ENCODE data around the gene RIPOR2.
"Not testable (repeated sequence)": the region's sequence is repeated elsewhere in the genome, so short reads cannot be mapped to it uniquely, and the experiment has no call there.

RIPOR2 gene

DNA sequence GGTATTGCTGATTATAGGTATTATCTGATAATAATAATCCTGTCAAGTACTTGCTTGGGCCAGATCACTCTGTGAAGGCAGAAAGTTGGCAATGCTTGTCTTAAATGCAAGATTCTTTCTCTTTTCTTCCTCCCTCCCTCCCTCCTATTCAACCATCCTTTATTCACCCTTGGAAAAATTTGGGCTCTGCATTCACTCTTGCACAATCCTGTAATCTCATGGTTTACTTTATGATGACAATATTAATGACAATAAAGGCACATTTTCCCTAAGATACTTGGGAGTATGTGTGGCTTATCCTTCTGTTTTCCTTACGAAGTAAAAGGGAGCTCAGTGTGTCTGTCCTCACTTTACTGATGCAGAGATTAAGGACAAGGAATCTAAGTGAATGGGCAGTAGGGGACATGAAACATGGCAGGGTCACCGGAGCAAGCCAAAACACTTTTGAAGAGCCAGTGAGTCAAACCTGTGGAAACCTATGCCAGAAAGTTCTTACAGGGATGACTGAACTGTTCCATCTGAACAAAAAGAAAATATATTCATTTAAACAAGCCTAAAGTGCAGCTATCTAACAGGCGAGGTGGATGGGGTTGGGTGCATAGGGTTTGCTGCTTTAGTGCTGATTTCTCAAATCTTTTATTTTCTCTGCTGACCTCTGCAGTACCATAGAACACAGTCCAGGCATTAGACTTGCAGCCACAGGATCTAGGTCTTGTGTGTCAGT lies 14.6 kb upstream of the RIPOR2 start:
- DNase-seq, result no peak

DNA sequence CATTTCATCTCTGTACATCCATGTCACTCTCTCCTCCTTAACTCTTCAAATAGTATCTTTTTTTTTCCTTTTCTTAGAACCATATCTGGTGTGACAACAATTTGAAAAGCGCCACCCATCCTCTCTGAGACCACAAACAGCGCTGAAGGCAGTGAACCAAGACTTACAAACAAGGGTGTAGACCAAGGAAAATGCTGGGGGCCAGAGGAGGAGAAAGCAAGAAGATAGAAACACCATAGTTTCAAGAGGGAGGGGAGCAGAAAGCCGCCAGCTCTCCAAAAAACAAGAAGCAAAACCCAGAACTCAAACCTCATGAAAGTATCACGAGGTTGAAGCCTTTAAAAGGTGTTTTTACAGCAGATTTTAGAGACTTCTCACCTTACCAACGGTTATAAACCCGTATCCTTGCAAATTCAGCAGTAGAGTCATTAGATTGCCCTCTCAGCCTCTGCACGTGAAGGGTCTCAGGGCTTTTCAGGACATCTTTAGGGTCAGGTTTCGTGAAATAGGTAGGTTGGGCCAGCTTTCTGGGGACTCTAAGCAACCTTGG lies 13.3 kb upstream of the RIPOR2 start:
- DNase-seq, result peak; percentile 73

- DNase-seq, result not testable (repeated sequence)
These were observed 12.5 kb upstream of the RIPOR2 start for GRCh38 chr6:24948261-24948660.

DNA sequence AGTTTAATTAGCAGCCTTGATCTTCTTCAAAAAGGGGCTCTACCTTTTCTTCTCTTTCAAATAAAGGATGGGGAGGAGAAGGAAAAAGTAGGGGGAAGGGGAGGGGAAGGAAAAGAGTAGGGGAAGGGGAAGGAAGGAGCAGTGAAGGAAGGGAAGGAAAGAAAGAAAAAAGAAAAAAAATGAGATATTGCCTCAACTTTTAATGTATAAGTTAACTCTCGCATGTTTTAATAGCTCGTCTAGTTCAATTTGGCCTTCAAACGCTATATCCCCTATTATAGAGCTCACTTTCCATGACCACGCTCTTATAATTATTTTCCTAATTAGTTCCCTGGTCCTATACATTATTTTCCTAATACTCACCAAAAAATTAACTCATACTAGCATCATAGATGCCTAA lies 11.9 kb upstream of the RIPOR2 start:
- DNase-seq, result no peak

DNA sequence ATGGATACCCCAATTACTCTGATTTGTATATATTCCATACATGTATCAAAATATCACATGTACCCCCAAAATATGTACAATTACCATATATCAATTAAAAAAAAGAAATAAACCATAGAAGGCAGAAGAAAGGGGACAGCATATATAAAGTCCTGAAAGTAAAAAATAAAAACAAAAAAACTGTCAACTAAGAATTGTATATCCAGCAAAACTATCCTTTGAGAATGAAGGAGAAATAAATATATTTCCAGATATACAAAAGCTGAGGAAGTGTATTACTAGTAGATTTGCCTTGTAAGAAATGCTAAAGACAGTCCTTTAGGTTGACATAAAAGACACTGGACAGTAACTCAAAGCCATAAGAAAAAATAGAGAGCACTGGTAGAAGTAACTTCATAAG lies 9.3 kb upstream of the RIPOR2 start:
- no peak for DNase-seq

DNA sequence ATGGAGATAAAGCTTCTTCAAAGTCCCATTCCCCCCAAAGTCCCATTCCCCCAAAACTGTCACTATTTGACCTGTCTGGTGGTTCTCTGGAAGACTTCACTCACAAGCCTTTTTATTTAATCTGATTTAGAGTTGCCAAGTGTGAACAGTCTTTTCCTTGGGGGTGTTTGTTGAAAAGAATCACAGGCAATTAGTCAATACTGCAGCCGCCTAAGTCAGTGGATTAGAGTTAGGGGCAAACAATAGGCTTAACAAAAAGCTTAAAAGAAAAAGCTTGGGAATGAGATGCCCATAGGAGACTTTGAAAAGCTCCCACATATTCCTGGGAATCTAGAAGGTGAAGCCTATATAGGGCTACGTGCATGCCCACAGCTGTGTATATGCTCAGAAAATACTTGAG lies 8.0 kb upstream of the RIPOR2 start:
- DNase-seq, result no peak

DNA sequence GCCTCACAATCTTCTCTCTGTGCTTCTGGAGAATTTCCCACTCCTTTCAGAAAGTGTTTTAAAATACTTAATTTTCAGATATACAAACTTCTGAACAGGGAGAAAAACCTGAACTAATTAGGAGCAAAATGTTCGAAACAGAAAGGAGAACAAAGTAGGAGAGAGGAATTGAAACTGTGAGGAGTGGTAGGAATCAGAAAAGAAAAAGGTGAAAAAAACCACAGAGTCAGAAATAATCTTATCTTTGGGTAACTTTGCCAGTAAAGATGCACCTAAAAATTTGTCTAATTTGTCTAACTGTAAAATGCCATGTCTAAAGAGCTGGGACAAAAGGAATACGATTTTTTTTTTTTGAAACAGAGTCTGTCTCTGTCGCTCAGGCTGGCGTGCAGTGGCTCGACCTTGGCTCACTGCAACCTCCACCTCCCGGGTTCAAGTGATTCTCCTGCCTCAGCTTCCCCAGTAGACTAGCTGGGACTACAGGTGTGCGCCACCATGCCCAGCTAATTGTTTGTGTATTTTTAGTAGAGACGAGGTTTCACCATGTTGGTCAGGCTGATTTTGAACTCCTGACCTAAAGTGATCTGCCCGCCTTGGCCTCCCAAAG lies 4.7 kb upstream of the RIPOR2 start:
- no peak for DNase-seq

GRCh38 chr6:24936641-24937317 lies 1.0 kb upstream of the RIPOR2 start:
- peak; percentile 77 for DNase-seq

DNA sequence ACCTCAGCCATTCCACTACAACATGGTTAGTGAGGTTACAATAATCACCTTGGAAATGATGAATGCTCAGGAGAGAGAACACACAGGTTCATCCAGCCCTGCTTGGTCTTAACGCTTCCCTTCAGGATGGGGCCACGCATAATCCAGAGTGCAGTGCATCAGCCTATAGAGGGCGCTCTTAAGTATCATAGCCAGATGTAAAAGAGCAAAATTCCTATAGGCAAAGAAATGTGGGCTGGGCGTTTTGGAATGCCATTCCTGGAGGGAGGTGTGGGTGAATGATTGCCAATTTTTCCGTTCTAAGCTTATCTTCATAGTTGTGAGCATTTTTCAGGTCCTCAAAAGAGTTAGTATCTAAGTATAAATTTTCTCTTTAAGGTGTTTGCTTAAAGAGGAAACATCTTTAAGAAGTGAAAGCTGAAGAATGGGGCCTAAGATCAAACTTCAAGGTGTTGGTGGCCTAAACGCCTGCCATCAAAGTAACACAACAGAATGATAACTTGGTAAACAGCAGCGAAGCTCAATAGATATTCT lies 1.8 kb downstream of the RIPOR2 start:
- peak; percentile 75 for DNase-seq

DNA sequence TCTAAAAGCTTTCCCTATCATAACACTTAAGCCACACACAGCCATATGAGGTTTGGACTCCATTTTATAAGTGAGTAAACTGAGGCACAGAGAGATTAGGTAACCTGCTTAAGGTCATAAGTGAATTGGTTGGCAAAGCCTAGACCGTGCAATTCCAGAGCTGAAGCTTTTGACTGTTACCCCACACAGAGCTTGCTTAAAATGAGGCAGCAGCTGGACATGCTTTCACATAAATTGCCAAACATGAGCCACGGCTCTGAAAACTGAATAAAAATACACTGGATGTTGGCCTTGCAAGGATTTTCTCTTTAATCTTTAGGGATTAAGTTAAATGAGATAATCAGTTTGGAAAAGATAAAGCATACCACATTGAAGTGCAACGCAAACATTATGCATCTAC lies 2.5 kb downstream of the RIPOR2 start:
- no peak for DNase-seq

GRCh38 chr6:24932832-24933231 lies 2.9 kb downstream of the RIPOR2 start:
- DNase-seq, result no peak

- peak; percentile 60 for DNase-seq
These were observed 3.8 kb downstream of the RIPOR2 start for GRCh38 chr6:24931718-24932691.

DNA sequence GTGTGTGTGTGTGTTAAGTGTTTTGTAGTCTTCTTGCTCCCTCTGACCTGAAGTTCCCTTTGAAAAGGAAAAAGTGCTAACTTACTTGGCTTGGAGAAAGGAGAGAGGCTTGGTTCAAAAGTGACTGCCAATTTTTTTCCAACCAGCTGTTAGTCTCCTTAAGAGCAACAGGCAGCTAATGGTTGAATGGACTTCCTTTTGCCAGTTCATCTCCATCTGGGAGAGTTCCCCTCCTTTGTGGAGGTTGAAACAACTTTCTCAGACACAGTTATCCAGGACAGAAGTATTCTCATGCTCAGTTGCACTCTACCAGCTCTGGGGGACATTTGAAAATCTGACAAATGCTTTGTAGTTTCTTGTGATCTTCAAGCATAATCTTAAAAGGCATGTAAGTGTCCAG lies 4.5 kb downstream of the RIPOR2 start:
- no peak for DNase-seq

DNA sequence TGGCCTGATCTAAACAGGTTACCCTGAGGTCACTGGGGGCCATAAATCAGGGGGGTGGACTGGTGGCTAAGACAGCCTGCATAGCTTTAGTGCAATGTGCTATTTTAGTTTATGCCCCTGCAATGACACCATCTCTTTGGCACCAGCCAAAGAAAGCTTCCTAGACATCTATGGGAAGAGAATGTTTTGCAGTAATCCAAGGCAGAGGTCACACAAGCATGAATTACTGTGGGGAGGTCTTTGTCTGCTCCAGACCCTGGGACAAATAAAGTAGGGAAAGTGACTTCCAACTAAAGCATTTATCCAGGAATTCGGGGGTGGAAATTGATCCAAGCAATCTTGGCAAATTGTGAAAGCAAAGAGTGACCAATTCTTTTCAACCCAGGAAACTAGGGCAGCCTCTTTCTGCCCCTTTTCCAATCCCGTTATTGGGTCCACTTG lies 5.3 kb downstream of the RIPOR2 start:
- DNase-seq, result no peak

GRCh38 chr6:24929242-24929641 lies 6.5 kb downstream of the RIPOR2 start:
- DNase-seq, result no peak

GRCh38 chr6:24927985-24928745 lies 7.6 kb downstream of the RIPOR2 start:
- no peak for DNase-seq

- peak; percentile 66 for DNase-seq
These were observed 8.3 kb downstream of the RIPOR2 start for GRCh38 chr6:24927277-24927955.

DNA sequence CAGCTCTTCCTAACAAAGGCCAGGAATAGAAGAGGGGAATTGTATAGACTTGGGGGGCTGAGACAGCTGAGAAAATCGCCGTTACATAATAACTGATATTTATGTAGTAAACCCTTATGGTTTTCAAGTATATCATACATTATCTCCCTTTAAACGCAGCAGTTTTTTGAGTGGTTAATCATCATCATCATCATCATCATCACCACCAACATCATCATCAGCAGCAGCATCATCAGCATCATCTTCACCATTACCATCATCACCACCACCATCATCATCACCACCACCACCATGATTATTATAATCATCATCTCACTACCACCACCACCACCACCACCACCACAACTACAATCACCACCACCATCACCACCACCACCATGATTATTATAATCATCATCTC lies 9.1 kb downstream of the RIPOR2 start:
- DNase-seq, result not testable (repeated sequence)

DNA sequence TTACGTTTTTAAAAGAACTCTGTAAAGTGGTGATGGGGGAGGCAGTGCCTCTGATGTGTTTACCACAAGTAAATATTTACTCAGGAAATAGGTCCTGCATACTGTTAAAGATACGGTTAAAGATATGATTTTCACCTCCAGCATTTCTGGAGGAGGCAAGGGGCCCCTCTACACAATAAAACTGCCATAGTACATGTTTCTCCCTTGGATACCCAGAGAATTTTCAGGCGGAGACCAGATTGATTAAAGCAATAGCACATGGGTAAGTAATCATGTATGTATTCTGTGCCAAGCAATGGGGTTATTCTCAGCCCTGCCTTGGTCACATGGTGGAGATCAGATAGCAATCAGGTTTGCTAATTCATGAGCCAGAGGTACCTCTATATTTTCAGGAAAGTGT lies 9.6 kb downstream of the RIPOR2 start:
- peak; percentile 52 for DNase-seq

DNA sequence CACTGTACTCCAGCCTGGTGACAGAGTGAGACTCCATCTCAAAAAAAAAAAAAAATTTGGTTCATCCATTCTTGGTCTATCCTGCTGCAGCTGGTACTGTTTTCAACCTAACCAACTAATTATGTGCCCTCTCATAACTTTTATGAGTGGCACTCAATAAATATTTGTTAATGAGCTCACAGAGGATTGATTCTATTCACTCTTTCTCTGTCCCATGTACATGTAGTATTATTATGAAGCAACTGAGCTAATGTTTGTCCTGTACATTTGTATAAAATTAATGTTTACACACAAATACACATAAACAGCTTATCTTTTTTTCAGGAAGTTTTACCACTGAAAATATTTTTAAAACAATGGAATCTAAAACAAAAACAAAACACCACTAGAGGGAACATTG lies 10.1 kb downstream of the RIPOR2 start:
- DNase-seq, result no peak
